HS-5 (cell line): ENCODE measurements around the gene PATL2.
A peak's percentile ranks its signal among the peaks of the same experiment; 100 is the strongest.
"Not testable (repeated sequence)": the region's sequence is repeated elsewhere in the genome, so short reads cannot be mapped to it uniquely, and the experiment has no call there.

Source experiments
- DNase-seq: peaks from one replicate; pipeline ENCODE4 v3.0.0-alpha.2; 2012; ENCODE audit warnings: low read depth

Gene PATL2

GRCh38 chr15:44711096-44711742 lies at the start of gene PATL2, which contains the start of gene B2M:
PATL2 (minus strand) TSS chr15:44711323; CDS start chr15:44676490, 34,833 bp downstream.
B2M (plus strand) TSS chr15:44711517; CDS start chr15:44711547, 30 bp downstream.
- peak; percentile 95 for DNase-seq

GRCh38 chr15:44753345-44753744 lies 42.2 kb upstream of the PATL2 start:
- no peak for DNase-seq

GRCh38 chr15:44743454-44743853 lies 32.3 kb upstream of the PATL2 start:
- not testable (repeated sequence) for DNase-seq

- DNase-seq, result not testable (repeated sequence)
Measured at GRCh38 chr15:44739222-44739847, 28.2 kb upstream of the PATL2 start.

GRCh38 chr15:44738340-44738984 lies 27.3 kb upstream of the PATL2 start:
- DNase-seq, result peak; percentile 41

GRCh38 chr15:44736181-44736765 lies 25.1 kb upstream of the PATL2 start, which contains the start of gene TRIM69:
TRIM69 (plus strand) TSS chr15:44736528; CDS start chr15:44736705, 177 bp downstream.
- DNase-seq, result no peak

- DNase-seq, result no peak
Measured at GRCh38 chr15:44735482-44736180, 24.5 kb upstream of the PATL2 start.

GRCh38 chr15:44734839-44735481 lies 23.8 kb upstream of the PATL2 start:
- no peak for DNase-seq

GRCh38 chr15:44729408-44730127 lies 18.4 kb upstream of the PATL2 start:
- DNase-seq, result no peak

- peak; percentile 98 for DNase-seq
Measured at GRCh38 chr15:44728576-44729407, 17.7 kb upstream of the PATL2 start.

- not testable (repeated sequence) for DNase-seq
Measured at GRCh38 chr15:44728232-44728575, 17.1 kb upstream of the PATL2 start.

- DNase-seq, result no peak
Measured at GRCh38 chr15:44727485-44728231, 16.5 kb upstream of the PATL2 start.

- peak; percentile 80 for DNase-seq
Measured at GRCh38 chr15:44726568-44727484, 15.7 kb upstream of the PATL2 start.

GRCh38 chr15:44726136-44726535 lies 15.0 kb upstream of the PATL2 start:
- no peak for DNase-seq

GRCh38 chr15:44722011-44722410 lies 10.9 kb upstream of the PATL2 start:
- no peak for DNase-seq

GRCh38 chr15:44720460-44721176 lies 9.5 kb upstream of the PATL2 start:
- DNase-seq, result no peak

- DNase-seq, result not testable (repeated sequence)
Measured at GRCh38 chr15:44720000-44720435, 8.9 kb upstream of the PATL2 start.
